HG02884 (cell line): ENCODE data around the gene TRIP12.
"Not testable (repeated sequence)": the region's sequence is repeated elsewhere in the genome, so short reads cannot be mapped to it uniquely, and the experiment has no call there.

Experiments
- ATAC-seq: cut with Tn5 transposase; IDR thresholded peaks from one replicate; pipeline ENCODE4 v1.9.1; 2021; ENCODE audit warnings: mild to moderate bottlenecking, moderate library complexity; ENCODE audit not compliant: unreplicated experiment

Gene TRIP12

GRCh38 chr2:229879191-229879950, 42.4 kb downstream of the TRIP12 start:
- ATAC-seq: no peak

GRCh38 chr2:229875549-229875948, 46.3 kb downstream of the TRIP12 start:
- ATAC-seq: no peak

GRCh38 chr2:229874647-229875046, 47.2 kb downstream of the TRIP12 start:
- ATAC-seq: no peak

GRCh38 chr2:229873123-229873581, 48.7 kb downstream of the TRIP12 start:
- ATAC-seq: peak; percentile 72

- ATAC-seq: no peak
Observed at GRCh38 chr2:229870903-229871656, 50.7 kb downstream of the TRIP12 start.

GRCh38 chr2:229869226-229869625, 52.6 kb downstream of the TRIP12 start:
- ATAC-seq: no peak

- no peak for ATAC-seq
Observed at GRCh38 chr2:229868794-229869193, 53.0 kb downstream of the TRIP12 start.

- no peak for ATAC-seq
Observed at GRCh38 chr2:229865033-229865432, 56.8 kb downstream of the TRIP12 start.

- no peak for ATAC-seq
Observed at GRCh38 chr2:229861431-229861830, 60.4 kb downstream of the TRIP12 start.

GRCh38 chr2:229860334-229860733, 61.5 kb downstream of the TRIP12 start:
- ATAC-seq: no peak

GRCh38 chr2:229858351-229858750, 63.5 kb downstream of the TRIP12 start:
- no peak for ATAC-seq

GRCh38 chr2:229857634-229858033, 64.2 kb downstream of the TRIP12 start:
- ATAC-seq: no peak

GRCh38 chr2:229856413-229856812, 65.4 kb downstream of the TRIP12 start:
- peak; percentile 96 for ATAC-seq

- ATAC-seq: no peak
Observed at GRCh38 chr2:229855116-229855515, 66.7 kb downstream of the TRIP12 start.

- ATAC-seq: no peak
Observed at GRCh38 chr2:229852565-229852964, 69.2 kb downstream of the TRIP12 start.

GRCh38 chr2:229851870-229852269, 69.9 kb downstream of the TRIP12 start:
- no peak for ATAC-seq

GRCh38 chr2:229850355-229851275, 71.2 kb downstream of the TRIP12 start:
- ATAC-seq: not testable (repeated sequence)

GRCh38 chr2:229849073-229849472, 72.7 kb downstream of the TRIP12 start:
- ATAC-seq: no peak

GRCh38 chr2:229843613-229844012, 78.2 kb downstream of the TRIP12 start:
- no peak for ATAC-seq

- no peak for ATAC-seq
Observed at GRCh38 chr2:229838729-229839128, 83.1 kb downstream of the TRIP12 start.

GRCh38 chr2:229836847-229837246, 85.0 kb downstream of the TRIP12 start:
- no peak for ATAC-seq
